ENCODE measurements around the gene CRYGN.

The CRYGN gene

GRCh38 chr7:151426904-151427704, 12.8 kb downstream of the CRYGN start:
- DNase-seq (ENCODE audit: low spot score) = no peak

GRCh38 chr7:151426441-151426903, 13.5 kb downstream of the CRYGN start:
- DNase-seq (ENCODE audit: low spot score) = no peak

DNA sequence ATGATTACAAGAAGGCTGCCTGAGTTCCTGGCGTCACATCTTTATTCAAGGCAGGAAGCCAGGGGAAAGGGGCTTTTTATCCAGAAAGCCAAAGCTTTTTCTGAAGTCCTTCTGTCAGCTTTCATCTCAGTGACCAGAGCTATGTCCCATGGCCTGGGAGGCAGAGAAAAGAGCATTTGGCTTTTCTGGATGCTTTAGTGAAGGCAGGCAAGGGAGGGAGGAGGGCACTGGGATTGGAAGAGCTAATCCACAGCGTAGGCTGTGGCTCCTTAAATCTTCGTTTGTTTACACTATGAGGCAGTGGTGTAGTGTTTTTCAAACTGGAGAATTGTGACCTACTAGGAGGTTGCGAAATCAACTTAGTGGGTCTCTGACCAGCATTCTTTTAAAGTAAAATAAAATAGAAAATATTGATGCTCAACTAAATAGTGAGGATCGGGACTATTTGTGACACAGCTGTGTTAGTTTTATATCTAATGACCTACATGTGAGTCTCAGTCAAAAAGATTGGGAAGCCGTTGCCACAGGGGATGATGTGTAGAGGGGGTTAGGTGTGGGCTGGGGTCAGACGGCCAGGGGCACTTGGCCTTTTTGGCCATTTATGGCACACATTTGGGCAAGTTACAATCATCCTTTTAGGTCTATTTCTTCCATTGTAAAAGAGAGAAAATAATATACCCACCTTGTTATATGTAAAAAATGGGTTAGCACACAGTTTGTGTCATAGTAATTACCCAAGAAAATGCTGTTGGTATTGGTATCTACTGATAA, 14.1 kb downstream of the CRYGN start:
- no peak for DNase-seq (ENCODE audit: low spot score)

DNA sequence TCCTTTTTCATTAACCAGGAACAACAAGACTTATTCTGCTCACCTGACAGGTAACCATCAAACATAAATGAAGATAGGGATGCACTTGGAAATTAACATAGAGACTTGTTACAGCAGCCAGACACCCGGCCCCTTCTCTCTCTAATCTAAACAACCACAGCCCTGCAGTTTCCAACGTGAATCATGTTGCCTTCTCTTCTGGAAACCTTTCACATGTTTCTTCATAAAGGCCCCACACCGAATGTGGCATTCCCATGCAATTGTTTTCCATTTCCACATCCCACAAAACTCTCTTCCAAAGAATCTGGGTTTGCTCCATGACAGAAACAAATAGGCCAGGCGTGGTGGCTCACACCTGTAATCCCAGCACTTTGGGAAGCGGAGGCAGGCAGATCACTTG, 15.1 kb downstream of the CRYGN start:
- DNase-seq (ENCODE audit: low spot score) = no peak

GRCh38 chr7:151423936-151424335, 16.0 kb downstream of the CRYGN start:
- DNase-seq (ENCODE audit: low spot score) = no peak

GRCh38 chr7:151423226-151423625, 16.7 kb downstream of the CRYGN start:
- no peak for DNase-seq (ENCODE audit: low spot score)

GRCh38 chr7:151422212-151422611, 17.7 kb downstream of the CRYGN start:
- no peak for DNase-seq (ENCODE audit: low spot score)

DNA sequence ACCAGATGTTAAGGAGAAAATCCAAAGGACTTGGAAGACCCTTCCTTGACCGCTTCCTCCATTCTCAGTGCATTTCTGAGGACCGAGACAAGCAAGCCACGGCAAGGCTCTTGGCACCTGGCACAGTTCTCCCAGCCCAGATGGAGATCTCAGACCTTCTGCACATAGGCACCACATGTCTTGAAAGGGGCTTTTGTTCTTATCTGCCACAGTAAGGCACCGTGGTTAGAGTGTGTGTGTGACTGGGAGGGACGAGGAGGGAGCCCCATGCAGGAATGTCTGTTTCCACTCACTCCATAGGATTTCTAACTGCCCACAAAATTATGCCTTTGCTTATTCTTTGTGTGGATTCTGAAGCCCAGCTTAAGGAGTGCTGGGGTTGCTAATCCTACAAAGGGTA, 19.8 kb downstream of the CRYGN start:
- DNase-seq (ENCODE audit: low spot score) = no peak

DNA sequence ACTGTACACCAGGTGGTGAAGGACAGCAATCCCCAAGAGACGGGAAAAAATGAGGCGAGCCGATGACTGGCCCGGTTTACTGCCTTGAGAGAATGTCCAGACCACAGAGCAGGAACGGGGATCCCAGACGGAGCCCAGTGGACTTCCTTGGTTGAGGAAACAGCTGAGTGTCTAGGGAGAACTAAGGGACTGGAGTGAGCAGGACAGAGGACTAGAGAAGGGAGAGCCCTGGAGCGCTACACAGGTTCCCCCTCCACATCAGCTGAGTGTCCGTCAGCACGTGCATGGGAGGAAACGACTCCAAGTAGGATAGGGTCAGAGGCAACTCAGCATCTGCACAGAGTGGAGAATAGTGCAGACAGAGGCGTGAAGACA, 23.0 kb downstream of the CRYGN start:
- no peak for DNase-seq (ENCODE audit: low spot score)

GRCh38 chr7:151416112-151416940, 23.6 kb downstream of the CRYGN start:
- DNase-seq (ENCODE audit: low spot score) = no peak

DNA sequence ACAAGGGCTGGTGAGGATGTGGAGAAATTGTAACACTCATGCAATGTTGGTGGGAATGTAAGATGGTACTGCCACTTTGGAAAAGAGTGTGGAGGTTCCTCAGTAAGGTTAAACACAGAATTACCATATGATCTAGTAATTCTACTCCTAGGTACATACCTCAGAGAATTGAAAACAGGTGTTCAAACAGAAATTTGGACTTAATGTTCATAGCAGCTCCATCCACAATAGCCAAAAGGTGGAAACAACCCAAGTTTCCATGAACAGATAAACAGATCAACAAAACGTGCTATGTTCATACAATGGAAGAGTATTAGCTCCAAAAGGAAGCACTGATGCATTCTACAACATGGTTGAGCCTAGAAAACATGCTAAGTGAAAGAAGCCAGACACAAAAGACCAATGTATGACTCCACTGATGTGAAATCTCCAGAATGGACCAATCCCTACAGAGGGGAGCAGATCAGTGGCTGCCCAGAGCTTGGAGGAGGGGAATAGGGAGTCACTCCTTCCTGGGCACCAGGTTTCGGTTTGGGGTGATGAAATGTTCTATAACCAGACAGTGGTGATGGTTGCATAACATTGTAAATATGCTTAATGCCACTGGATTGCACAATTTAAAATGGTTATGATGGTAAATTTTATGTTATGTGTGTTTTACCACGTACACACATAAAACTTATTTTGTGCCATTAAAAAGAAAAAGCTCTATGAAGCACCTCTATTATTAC, 24.4 kb downstream of the CRYGN start:
- no peak for DNase-seq (ENCODE audit: low spot score)

DNA sequence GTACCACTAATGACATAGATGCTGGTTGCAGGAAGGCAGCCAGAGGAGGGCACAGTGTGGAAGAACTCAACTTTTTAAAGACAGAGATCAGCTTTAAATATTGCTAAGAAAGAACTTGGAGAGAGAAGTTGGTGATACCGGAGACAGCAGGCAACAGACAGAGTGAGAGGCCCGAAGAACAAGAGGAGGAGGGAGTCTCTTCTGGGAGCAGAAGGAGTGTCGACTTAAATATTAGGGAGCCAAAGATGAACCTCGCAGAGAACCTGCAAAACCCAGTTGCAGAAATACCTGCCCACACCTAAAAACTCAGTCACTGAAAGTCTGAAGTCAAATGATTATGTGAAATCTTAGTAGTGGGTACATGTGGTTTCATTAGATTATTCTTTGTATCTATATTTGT, 26.7 kb downstream of the CRYGN start:
- DNase-seq (ENCODE audit: low spot score) = no peak

DNA sequence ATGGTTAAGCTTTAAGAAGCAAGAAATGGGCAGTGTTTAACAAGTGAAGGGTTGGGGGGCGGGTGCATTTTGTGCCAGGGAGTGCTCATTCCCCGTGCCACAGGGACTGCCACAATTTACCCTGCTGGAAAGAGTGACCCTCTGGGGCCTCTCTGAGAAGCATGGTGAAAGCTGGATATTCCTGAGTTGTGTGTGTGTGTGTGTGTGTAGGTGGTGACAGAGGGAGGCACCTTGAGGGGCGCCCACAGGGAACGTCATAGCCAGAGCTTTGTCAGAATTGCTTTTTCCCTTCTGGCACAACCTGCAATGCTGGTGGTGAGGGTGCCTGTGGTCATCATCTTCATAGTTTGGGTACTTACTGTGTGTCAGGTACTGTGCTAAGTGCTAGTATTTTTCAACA, 27.6 kb downstream of the CRYGN start:
- DNase-seq (ENCODE audit: low spot score) = no peak

DNA sequence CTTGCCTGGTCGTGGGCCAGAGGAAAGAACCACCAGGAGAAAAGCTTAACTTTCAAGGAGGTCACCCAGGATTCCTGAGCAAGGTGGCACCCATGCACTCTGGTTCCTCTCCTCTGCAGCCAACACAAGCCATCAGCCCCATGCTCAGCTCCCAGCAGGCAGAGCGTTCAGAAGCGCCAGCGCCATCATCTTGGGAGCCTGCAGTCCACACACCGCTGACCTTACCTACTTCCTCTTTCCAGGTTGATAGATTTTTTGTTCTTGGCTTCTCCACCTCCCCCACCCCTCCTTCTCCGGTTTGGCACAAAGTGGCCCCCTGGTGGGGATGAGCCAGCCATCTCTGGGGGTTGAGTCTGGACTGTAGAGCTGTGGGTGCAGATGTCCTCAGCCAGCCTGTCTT, 28.4 kb downstream of the CRYGN start:
- no peak for DNase-seq (ENCODE audit: low spot score)

GRCh38 chr7:151410405-151411390, 29.2 kb downstream of the CRYGN start:
- DNase-seq (ENCODE audit: low spot score) = no peak

DNA sequence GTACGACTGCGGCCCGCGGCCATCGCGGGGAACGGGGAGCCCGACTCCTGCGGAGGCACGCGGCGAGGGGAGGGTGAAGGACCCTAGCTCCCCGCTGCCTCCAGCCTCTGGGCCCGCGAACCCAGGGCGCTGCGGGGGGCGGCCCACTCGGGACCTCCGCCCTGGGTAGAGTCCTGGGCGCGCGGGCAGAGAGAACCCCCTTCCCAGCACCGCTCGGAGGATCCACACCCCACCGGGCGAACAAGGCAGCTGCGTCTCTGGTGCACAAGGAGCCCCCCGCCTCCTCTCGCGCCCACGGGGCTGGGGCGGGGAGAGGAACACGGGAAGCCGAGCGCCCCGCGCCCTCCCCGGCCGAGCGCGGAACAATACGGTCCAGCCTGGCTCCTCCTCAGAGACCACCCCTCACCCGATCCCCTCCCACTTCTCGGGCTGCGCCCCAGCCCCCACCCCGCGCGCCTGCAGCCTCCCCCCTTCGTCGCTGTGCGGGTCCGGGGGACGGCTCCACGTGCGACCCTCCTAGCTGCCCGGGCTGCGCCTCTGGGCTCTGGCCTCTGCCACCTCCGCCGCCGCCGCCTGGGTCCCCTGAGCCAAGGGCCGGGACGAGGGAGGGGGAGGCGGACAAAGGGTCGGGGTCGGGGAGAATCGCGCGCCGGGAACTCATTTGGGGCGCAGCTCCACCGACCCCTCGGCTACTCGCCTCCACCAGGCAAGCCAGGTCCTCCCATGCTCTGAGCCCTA, 30.1 kb downstream of the CRYGN start, which contains the start of gene WDR86:
Gene WDR86, minus strand, starts transcription at position 372 of the 738 bp plus-strand sequence. CDS start 449 bp downstream, outside the sequence.
- DNase-seq (ENCODE audit: low spot score) = no peak

DNA sequence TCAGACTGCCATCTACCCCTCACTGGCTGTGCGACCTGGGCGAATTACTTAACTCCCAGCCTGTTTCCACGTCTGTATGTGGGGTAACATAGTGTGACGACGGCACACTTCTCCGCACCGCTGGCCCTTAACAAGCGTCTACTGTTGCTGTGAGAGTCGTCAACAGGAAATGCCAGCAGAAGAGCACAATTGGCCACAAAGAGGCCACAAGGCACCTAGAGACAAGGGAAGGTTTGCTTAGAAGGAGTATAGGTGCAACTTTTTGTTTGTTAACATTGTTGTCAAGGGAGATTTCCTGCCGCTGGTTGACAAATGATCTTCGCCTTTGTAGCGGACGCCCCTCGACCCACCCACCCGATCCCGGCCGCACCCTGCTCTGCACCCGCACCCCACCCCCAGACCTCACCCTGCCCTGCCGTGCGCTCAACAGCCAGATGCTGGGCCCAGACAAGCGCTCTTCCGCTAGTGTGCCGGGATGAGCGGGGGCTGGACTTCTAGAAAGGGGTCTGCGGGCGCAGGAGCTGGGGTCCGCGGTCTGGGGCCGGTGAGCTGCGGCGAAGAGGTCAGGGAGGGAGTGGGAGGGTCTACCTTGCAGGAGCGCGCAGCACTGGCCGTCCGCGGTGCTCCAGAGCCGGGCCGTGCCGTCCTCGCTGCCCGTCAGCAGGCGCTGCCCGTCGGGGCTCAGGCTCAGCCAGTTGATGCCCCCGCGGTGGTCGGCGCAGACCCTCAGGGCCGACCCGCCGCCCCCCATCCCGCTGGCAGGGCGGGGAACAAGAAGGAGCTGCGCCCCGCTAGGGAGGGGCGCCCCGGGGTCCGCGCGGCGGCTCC, 30.9 kb downstream of the CRYGN start:
- no peak for DNase-seq (ENCODE audit: low spot score)

- no peak for DNase-seq (ENCODE audit: low spot score)
Observed at GRCh38 chr7:151408498-151408838, 31.5 kb downstream of the CRYGN start.

Data from hematopoietic multipotent progenitor cell treated with erythropoietin and hydrocortisone succinate and interleukin-3 and kit ligand, for 17 days (in vitro differentiated cells).